NK-92 (cell line): ENCODE data around the gene CGNL1.

Source experiments
- DNase-seq: peaks from one replicate; lab custom pipeline; 2025; ENCODE audit not compliant: unreplicated experiment; lab: John Stamatoyannopoulos, UW

The CGNL1 gene

DNA sequence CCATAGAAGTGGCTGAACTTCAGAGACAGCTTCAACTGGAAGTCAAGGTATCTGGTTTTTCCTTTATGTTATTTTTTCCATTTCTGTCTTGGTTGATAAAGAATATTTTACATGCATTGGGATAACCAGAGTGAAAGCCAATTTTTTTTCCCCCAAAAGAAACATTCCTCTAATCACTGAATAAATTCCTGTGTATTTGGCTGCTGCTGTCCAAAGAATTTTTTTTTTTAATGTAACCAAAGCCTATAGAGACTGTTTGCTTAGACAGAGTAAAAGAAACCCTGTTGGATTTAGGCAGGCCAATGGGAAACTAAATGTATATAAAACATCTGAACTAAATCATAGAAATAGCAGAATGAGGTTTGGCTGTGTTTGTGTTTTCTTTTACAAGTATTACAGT is 75.2 kb downstream of the CGNL1 start:
- DNase-seq = no peak

DNA sequence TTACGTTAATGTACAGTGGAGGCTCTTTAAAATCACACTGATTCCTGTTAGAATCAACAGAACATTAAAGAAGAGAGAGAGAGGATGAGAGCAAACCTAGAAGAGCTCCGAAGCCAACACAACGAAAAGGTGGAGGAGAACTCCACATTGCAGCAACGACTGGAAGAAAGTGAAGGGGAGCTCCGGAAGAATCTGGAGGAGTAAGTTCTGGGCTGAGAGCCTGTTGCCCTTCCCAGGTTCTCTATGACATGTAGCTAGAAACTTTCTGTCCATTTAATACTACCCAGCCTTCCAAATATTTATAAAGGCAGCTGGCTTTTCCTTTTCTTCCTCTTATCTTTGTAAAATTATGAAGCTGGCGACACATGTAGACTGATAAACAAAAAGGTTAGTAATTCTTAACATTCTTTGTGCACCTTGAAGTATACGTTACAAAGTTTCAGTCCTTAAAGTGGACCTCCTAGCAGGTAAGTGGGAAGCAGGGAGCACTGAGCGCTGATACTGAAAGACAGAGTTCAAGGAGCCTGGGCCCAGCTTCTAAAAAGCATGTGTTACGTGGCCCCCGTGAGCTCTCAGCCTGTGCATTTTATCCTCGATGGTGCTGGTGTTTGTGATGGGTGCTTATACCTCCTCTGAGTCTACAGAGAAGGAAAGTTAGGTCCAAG is 75.9 kb downstream of the CGNL1 start:
- DNase-seq = no peak

DNA sequence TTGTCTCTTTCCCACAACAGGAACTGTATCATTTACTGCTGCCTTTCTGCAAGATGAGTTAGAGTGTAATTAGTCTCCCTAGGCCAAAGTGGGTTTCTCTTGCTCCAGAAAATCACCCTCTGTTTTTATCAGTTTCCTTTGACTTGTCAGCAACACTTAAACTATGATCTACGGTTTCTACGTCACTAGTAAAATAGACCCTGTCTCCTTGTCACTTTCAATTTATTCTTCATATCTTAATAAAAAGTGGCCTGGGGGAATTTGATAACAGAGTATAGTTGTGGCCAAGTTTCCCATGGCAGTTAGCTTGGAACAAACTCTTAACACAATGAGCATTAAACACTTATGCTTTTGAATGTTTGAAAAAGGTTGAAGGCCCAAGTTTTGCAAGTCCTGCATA is 79.6 kb downstream of the CGNL1 start:
- DNase-seq = no peak

DNA sequence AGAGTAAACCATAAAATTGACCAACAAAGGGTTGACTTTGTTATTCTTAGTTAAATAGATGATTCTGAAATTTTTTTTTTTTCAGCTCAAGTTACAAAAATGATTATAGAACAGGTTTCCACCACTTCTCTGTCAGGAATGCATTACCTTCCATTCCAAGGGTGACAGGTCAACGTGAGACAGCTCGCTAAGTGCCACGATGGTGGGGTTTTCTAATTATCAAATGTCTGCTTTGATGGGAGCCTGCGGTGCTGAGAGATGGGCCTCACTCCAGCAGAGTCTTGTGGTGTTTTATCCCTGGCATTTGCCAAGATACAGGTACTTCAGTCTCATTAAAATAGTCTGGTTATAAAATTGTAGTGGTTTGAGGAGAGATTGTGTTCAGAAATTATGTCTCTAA is 80.3 kb downstream of the CGNL1 start:
- DNase-seq = no peak

DNA sequence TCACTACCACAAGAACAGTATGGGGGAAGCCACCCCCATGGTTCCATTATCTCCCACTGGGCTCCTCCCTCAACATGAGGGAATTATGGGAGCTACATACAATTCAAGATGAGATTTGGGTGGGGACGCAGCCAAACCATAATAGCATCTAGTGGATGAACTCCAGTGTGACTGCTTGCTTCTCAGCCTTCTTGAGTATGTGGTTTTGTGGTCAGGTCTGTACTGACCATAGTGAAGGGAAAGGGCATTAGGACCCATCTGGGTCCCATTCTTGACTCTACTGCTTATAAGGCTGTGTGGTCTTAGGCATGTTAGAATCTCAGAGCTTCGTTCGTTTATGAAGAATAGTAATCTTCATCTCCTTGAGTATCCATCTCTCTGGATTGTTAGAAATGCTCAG is 81.4 kb downstream of the CGNL1 start:
- DNase-seq = no peak

DNA sequence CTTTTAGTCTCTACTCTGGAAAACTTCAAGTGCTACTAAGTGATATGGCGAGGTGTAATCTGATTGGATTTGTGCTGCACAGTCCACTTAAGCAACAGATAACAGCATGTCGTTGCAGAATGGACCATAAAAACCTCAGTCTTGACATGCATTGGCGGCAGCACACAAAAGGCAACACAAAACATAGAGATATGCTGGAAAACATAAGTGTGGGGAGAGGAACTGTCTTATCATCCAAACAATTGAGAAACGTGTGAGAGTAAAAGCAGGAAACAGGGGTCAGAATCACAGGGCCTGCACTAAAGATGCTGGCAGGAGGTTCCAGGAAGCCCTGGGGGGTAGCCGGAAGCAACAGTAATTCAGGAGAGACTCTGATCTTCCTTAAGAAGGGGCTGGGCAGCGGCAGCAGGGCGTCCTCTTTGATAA is 82.1 kb downstream of the CGNL1 start:
- no peak for DNase-seq

DNA sequence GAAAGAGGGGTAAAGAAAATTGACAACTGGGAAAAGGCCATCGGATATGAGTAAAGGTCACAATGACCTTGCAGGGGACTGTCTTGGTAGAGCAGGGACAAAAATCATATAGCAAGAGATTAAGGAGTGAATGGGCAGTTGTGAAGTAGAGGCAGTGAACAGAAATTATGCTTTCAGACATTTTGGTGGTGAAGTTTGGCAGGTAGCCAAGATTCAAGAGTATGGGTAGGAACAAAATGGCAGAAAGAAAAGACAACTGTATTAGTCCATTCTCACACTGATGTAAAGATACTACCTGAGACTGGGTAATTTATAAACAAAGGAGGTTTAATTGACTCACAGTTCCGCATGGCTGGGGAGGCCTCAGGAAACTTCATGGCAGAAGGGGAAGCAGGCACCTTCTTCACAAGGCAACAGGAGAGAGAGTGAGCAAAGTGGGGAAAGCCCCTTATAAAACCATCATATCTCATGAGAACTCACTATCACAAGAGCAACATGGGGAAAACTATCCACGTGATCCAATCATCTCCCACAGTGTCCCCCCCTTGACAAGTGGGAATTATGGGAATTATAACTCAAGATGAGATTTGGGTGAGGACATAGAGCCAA is 84.0 kb downstream of the CGNL1 start:
- no peak for DNase-seq

DNA sequence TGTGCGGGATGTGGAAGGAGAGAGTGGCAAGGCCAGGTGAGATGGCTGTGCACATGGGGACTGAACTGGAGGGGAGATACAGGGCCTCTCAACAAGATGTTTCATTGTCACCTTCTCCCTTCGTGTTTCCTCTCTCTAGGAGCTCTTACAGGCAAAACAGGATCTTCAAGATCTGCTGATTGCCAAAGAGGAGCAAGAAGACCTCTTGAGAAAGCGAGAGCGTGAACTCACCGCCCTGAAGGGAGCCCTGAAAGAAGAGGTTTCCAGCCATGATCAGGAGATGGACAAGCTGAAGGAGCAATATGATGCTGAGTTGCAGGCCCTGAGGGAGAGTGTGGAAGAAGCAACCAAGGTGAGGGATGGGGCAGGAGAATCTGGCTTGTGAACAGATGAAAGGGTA is 85.2 kb downstream of the CGNL1 start:
- no peak for DNase-seq

DNA sequence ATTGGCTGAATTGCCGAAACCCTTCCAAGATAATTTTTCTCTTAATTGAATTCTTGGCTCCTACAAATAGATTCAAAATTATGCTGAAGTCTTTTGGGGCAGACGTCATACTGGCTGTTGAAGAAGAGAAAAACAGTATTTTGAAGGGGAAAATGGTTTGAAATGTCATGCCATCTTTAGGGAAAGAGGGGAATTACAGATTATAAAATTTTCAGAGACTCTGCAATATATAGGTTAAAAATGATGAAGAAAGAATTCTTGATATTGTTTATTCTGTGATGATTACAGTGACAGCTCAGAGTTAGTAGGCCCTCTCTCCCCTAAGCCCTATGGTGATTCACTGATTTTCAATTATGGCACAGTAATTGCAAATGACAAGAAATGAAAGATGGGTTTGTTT is 86.1 kb downstream of the CGNL1 start:
- DNase-seq = no peak

DNA sequence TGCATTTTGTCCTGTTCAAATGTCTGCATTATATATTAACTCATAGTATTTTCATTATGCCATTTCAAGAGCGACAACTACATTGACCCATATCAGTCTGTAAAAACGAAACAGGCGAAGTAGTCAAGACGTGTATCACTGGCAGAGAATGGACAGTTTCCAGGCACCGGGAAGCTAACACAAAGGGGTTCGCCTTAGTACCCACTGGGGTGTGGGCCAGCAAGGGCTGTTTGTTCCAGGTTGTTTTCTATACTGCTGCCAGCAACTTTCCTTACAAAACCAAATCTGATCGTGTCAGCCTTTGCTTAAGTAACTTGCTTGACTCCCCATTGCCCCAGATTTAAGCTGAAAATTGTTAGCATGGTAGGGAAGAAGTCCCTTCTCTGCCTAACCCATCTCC is 87.1 kb downstream of the CGNL1 start:
- no peak for DNase-seq

DNA sequence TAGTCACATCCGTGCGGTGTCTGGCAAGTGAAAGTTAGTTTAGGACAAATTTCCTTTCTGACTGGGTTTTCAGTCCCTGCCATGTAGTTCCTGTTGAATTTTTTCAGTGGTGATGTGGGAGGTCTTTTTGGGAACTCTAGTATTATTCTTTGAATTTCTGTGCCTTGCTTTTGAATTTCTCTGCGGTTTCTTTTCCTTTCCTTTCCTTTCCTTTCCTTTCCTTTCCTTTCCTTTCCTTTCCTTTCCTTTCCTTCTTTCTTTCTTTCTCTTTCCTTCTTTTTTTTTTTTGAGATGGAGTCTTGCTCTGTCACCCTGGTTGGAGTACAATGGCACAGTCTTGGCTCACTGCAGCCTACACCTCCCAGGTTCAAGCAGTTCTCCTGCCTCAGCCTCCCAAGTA is 88.2 kb downstream of the CGNL1 start:
- DNase-seq = no peak

DNA sequence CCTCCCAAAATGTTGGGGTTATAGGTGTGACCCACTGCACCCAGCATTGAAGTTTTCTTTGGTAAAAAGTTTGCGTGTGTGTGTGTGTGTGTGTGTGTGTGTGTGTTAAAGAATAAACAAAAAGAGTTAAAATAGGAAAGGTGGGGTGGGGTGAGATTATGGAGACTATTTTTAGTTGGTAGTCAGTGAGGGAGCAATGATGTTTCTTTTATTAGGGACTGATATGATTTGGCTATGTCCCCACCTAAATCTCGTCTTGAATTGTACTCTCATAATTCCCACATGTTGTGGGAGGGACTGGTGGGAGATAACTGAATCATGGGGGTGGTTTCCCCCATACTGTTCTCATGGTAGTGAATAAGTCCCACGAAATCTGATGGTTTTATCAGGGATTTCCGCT is 92.2 kb downstream of the CGNL1 start:
- no peak for DNase-seq

DNA sequence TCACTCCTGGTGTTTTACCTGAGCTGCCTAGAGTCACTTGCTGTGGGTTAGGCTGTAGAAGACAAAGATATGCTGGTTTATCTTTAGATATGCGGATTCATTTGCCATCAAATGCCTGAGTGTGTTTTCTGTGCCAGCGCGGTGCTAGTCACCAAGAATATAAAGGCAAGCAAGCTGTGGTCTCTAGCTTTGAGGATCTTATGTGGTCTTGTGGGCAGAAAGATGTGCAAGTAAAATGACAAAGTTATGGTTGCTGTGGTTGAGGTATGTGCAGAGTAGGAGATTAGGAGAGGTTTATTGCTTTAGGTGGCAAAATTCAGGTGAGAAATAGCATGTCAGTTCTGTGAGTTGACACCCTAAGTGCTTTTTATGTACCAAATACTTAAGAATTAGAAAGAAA is 94.2 kb downstream of the CGNL1 start:
- DNase-seq = no peak

DNA sequence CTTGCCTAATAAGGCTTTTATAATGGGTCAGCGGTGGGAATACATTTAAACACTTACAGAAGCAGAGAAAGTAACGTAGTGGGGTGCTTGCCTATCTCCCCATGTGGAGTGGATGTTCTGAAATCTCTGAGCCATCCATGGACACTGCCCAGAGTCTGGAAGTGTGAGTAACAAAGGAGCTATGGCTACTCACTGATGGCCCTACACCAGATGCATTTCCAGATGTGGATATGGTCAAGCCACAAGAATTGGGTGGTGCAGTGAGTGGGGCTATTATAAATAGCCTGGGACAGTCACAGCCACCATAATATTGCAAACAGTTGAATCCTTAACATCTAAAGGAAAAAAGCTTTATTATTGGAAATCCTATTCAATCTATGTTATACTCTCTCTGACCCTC is 96.6 kb downstream of the CGNL1 start:
- no peak for DNase-seq

DNA sequence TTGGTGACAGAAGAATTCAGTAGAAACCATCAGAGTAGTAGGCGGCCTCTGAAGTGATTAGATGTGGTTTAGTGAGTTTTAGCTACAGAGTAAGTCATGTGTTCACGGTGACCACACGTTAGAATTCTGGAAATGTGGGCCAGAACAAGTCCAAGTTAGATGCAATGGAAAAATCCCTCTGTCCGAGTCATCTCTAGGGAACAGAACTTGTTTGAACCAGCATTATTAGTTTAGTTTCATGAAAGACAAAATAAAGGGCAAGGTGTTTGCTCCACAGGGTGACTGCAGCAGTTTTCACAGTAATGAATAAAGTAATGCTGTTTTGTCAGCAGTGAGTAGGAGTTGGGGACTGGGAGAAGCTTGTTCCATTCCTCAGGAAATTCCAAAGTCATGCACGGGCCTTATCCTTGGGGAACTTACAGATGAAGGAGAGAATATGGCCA is 100.2 kb downstream of the CGNL1 start:
- no peak for DNase-seq

DNA sequence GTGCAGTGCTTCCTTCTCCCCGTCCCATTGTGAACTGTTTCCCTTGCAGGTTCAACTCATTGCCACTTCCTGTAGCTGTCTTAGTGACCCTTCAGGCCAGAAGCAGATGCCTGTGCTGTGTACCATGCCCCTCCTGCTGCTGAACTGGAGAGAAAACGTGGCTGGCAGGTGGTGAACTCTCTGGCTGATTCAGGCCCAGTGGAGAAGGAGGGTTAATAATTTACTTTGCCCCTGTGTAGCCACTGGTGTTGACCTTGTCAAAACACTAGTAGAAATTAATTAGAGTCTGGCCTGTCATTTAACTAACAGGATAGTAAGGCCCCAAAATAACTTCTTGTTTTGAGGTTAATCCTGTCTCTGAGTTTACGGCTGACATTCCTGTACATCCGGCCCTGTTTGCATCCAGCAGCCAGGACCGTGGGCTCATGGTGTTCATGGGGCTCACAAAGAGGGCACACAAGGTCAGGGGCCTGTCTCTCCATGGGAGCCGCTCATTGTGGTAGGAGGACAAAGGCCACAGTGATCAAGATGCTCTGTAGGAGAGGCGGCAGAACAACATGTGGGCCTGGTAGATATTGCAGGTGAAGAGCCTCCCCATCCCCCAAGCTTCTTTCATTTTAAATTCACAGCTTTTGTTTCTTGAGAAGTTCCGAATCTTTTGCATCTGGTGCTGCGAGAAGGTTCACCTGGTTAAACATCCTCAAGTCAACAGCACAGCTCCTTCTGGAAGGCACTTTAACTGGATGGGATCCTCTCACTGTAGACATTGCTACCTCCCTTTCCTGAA is 101.6 kb downstream of the CGNL1 start:
- DNase-seq = no peak

DNA sequence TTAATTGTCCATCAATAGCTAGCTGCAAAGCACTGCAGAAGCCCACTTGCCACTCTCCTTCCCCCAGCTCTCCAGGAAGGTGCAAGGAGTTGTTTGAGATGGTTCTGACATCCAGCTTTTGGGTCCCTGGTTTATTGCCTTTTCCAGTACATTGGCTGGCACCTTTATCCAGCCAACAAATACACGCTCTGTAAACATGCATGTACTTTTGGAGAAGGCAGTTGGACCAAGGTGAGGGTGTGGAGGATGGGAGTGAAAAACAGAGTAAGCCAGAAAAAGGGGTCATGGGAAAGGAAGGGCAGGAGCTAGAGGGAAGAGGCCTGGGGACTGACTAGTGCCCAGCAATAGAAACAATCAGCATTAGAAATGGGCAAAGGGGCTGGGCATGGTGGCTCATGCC is 102.7 kb downstream of the CGNL1 start:
- DNase-seq = no peak

DNA sequence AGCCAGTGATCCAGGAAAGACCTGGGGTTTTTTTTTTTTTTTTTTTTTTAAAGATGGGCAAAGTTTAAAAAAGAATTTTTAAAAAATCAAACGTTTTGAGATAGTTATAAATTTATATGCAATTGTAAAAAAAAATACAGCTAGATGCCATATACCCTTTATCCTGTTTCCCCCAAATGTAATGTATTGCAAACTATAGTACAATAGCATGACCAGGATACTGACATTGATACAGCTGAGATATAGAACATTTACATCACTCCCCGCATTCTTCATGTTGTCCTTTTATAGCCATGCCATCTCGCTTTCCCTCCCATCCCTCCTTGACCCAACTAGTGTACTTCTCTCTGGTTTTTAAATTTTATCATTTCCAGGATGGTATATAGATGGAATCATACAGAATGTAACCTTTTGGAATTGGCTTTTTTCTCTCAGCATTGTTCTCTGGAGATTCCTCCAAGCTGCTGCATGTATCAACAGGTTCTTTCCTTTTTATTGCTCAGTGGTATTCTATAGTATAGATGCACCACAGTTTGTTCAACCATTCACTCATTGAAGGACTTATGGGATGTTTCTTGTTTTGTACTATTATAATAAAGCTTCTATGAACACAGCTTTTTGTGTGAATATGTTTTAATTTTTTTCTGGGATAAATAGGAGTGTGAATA is 104.9 kb downstream of the CGNL1 start:
- no peak for DNase-seq

DNA sequence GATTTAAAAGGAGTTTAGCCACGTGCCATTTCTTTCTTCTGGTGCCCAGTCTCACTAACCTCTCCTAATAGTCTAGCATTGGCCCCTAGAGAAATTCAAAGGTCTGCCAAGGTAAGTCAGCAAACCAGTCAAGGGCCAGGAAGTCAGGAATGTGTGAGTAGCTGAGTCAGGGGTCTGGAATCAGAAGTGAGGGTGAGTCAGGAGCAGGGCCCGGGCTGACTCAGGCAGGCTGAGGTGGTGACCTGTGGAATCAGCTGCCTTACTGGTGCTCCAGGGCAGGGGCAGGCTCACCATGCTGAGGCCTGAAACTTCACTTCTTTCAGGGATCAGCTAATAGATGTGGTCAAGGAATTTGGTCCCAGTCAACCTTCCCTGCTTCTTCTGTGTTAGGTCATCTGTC is 109.6 kb downstream of the CGNL1 start:
- no peak for DNase-seq

DNA sequence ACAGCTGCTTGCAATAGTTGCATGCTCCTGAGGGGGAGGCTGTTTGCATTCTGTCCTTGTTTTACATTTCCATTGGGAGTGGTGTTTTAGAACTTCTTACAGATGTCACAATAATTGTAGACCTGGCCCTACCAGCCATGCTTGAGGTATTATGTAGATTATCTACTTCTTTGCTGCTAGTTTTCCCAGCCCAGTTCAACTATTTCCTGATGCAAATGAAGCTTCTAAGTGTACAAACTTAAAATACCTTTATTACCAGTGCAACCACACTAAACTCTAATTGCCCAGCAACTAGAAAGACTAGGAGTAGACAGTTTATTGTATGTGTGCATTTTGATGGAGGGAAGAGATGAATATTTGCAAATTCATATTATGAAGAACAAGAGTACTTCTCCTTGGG is 110.5 kb downstream of the CGNL1 start:
- no peak for DNase-seq

DNA sequence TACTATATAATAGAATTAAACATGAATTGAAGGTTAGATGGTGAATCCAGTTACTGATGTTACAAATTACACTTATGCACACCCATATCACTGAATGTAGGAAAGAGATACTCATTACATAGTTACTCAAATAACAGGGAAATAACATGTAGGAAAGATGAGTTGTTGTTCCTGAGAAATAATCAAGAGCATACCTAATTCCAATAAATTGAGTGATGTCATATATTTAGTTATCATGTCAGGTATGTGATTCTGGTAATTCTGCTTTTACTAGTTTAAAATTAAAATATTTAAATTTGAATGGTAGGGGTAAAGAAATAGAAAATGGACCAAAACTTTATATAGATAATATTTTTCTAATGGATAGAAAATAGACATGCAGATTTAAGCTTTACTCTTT is 112.8 kb downstream of the CGNL1 start:
- no peak for DNase-seq

DNA sequence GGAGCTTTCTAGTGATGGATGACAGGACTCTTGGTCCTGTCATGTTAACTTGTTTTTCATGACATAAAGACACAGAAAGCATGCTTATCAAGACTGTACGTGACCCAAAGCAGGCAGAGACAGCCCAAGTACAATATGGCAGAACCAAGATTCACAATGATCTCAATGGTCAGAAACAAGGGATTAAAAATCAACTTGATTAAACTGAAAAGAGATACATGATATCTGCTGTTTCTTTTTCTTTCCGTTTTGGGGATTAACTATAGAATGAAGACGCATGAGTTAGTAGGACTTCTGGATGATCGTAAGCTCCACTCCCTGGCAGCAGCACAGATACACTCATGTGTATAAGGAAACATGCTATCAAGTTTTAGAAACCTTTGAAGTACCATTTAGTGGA is 117.0 kb downstream of the CGNL1 start:
- no peak for DNase-seq
